Posterior vena cava (tissue), 2 donors: ENCODE data around the gene LCT. TPM values are rescaled to one million over a fixed set of nuclear protein-coding genes. Genes with fewer than 3 reads are reported as not detected.
"Not testable (repeated sequence)": the region's sequence is repeated elsewhere in the genome, so short reads cannot be mapped to it uniquely, and the experiment has no call there.

Source experiments
- DNase-seq: peaks from one replicate; pipeline ENCODE4 v3.0.0-alpha.2; 2020; ENCODE audit warnings: low spot score
- intact Hi-C, 2 donors: fragments of 100-400 bp; cut with DNase I; formaldehyde crosslinking; loops; one replicate each; pipeline versions ENCODE4 v1.14.1 to v1.14.2; 2022 to 2023
- total RNA-seq, 2 donors: library from RNA; stranded (reverse); fragmentation: NEBNext Ultra II Directional; extraction: Animal tissue kit (Norgen Biotek cat#: 25700); gene quantifications; one replicate each; pipeline ENCODE4 v1.2.1, GENCODE V29; 2021
- donor health status: DM: yes; HTN: yes; CAD: no.
- donor health status: DM: yes; HTN: yes; CAD: no.

LCT gene
- total RNA-seq, 2 donors from 2014 or later: 0.05 TPM; not detected in 1

DNA sequence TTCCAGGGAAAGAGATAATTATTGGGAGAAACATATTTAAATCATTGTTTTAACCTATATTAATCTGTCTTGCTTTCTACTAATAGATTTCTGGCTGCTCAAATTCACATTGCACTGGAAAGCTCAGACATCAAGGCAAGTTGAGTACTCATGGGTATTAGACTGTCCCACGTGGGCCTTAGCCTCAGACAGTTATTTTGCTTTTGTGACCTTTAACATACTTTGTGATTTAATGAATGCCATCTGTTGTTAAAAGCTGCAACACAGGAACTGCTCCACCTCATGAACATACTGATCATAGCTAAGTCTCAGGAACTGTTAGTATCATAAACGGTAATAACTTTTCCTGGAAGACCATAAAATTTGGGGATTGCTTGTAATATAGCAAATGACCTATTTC, 2.7 kb upstream of the LCT start:
- DNase-seq: no peak
- intact Hi-C loops: no loop called here

DNA sequence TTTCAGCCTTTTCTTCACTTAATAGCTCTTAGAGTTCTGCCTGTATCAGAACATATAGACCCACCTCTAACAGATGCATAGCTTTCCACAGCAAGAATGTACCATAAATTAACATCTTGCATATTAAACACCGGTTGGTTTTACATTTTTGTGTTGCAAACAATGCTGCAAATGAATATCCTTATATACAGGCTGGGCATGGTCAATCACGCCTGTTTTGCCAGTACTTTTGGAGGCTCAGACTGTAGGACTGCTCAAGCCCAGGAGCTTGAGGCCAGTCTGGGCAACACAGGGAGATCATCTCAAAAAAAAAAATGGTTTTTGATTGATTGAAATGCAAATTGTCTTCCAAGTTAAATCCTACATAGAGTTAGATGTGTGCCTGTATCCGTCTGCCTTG, 1.5 kb upstream of the LCT start:
- intact Hi-C loops: no loop called here
- DNase-seq: no peak

DNA sequence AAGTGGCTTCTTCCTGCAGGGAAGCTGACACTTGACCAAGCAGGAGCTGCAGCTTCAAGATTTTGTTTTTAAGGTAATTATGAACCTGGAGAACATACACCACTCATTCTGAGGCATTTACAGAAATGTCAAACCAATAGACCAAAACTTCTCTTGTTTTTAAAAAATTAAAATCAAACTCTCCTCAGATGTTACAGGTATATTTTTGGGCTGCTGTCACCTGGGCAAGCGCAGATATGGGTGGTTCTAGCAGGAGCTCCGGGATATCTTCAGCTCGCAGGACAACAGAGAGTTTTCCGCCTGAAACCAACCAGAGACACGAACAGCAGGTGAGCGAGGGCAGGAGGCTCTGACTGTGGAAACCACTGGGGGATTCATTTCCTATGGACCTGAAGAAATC, 4.1 kb downstream of the LCT start:
- DNase-seq: no peak
- intact Hi-C loops: no loop called here

DNA sequence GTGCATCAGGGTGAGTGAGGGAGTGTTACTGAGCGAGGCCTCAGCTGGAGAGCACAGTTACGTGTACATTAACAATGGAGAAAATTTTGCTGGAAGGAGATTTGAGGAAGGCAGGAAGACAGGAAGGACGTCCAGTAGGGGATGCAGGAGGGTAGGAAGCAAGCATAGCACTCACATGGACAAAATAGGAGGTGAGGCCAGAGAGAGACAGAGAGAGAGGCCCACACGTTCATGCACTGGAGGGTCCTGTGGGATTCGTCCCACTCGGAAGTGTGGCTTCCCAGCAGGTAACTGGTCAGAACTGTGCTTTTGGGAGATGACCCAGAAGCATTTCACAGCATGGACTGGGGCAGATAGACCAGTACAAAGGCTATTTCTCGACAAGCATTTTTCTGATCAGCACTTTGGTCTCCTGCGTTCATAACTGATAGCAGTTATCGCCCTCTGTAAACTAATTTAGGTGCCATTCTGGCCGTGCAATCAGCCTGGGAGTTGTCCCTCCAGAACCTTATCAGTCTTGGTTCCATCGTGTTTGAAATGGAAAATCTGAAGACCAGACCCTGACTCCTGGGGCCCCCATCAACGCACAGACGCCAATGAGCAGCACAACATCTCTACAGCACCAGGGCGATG, 5.7 kb downstream of the LCT start:
- intact Hi-C loops: no loop called here
- DNase-seq: no peak

DNA sequence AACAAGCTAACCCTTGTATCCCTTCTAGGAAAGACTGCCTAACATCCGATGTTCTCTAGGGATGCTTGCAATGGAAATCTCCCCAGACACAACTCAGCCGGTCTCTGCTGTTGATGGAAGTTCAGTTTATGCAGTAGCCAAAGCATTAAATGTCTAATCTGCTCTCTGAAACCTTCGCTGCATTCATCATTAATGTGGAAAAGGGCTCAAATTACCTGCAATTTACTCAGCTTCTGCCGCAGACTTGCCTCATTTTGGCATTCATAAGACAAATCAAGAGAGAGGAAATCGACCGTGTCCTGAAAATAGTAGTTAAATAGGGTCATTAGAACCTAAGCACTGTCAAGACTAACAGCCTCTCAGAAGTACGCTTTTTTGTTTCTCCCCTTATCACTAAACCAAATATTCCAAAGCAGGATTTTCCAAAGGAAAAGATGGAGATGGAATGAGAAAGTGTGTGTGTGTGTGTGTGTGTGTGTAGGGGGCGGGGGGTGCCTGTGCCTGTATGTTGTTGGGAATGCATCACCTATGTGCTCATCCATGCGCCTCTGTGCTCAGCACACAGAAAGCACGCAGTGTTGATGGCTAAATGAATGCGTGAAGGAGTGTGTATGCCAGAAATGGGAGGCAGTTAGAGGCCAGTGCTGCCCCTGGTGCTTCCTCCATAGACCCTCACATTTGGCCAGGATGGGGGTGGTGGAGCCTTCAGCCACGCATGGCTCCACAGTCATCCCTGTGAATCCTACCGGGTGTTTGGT, 7.4 kb downstream of the LCT start:
- DNase-seq: no peak
- intact Hi-C loops: no loop called here

DNA sequence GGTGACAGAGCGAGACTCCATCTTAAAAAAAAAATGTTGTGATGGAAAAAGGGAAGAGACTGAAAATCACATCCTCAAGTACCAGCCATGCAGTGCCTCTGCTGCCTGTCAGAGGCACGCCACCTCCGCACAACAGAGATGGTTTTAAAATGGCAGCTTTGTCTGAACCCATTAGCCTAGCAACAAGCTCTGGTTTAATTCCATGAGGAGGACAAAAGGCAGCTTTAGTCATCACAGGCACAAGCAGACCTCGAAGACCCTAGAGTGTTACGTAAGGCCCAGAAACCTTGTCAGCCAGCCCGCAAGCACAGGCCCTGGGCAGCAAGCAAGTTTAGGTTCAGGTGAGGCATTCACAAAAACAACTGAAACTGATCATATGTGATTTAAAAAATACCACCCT, 10.4 kb downstream of the LCT start:
- DNase-seq: no peak

DNA sequence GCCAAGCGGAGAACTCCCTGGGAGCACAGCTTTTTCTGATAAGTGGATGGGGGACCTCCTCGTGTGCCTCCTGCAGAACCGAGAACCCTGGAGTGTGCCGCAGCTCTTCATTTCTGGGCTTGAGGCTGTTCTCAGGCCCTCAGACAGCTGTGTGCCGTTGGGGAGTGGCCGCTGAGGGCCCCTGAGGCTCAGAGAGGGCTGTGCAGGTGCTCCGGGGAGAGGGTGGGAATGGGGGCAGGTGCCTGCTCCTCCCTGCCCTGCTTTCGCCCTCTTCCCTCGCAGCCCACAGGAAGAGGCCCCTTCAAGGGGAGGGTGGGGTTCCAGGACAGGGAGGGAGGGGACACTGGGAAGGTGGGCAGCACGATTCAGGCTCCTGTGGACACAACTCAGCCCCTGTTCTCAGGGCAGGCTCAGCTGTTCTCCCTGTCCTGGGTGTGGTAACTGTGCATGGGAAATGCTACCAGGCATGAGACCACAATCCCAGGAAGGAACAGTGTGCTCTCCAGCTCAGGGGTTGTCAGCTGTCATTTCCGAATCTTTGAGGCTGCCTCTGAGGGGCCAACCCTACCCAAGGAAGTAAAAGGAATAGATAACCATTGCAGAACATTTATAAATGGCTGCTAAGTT, 11.3 kb downstream of the LCT start:
- intact Hi-C loops: no loop called here
- DNase-seq: no peak

More for the DNA sequence above, 10.4 kb downstream of the LCT start:
- intact Hi-C loops: no loop called here

DNA sequence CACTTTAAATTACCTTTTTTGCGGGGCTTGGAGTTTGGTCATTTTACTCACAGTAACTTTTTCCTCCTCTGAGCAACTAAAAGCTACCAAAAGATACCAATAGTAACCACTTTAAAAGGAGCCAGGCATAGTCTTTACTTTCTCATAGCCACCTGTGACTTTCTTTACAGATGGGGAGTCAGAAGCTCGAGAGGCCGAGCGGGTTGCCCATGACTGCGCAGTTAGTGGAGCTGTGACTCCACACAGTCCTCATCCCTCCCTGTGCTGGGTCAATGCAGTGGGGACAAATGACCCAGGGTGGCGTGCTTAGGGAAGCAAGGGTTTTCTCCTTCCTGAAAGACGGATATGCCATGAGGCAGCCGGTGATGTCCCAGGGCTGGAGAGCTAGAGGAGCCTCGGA, 11.9 kb downstream of the LCT start:
- intact Hi-C loops: no loop called here
- no peak for DNase-seq

DNA sequence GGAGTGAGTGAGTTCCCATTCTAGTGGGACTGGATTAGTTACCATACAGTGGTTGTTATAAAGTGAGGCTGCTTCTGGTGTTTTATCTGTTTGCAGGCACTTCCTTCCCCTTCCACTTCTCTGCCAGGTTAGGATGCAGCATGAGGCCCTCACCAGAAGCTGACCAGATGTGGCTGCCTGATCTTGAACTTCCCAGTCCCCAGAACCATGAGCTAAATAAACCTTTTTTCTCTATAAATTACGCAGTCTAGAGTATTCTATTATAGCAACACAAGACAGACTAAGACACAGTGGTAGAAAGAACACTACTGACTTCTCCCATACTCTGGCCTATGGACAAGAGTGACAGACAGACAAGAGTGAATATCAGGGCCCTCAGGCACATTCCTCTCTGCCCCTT, 14.1 kb downstream of the LCT start:
- intact Hi-C loops: no loop called here
- no peak for DNase-seq

DNA sequence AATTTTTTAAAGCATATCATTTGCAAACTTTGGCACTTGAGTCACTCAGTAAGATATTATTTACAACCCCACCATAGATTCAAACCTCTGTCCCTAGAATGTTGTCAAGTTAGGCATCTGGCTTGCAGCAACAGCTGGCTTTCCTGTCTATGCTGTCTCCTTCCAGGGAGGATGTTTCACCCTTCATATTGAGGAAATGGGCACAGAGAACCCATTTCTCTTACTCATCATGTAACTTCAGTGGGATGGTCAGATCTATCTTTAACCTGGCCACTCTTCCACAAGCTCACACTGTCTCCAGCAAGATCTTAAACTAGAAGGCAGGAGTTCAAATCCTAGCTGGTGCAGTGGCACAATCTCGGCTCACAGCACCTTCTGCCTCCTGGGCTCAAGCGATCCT, 15.8 kb downstream of the LCT start:
- no peak for DNase-seq
- intact Hi-C loops: no loop called here

DNA sequence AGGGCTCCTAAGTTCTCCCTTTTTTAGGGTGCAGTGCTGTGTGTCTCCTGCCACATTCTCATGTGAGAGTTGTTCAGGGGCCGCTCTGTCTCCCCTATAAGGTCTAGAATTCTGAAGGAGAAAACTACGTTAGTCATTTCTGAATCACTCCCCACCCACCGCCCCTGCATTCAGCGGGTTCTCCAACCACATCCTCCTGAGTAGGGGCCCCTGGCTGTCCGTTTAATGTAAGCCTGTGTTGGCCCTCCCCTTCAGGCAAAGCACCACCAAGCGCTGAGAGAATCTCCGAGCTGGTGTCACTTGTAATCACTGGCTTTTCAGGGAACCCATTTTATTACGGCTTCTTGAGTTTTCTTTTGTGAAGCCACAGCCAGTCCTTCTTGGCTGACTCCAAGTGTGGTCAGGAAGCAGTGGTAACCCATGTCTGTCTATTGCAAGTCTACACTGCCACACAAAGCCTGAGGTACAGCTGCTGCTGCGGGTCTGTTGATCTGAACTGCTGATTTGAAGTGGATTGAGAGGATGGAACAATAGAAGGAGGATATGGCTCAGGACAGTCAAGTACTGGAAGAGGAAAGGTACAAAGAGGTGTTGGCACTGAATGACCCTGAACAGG, 16.9 kb downstream of the LCT start:
- DNase-seq: no peak
- intact Hi-C loops: no loop called here

DNA sequence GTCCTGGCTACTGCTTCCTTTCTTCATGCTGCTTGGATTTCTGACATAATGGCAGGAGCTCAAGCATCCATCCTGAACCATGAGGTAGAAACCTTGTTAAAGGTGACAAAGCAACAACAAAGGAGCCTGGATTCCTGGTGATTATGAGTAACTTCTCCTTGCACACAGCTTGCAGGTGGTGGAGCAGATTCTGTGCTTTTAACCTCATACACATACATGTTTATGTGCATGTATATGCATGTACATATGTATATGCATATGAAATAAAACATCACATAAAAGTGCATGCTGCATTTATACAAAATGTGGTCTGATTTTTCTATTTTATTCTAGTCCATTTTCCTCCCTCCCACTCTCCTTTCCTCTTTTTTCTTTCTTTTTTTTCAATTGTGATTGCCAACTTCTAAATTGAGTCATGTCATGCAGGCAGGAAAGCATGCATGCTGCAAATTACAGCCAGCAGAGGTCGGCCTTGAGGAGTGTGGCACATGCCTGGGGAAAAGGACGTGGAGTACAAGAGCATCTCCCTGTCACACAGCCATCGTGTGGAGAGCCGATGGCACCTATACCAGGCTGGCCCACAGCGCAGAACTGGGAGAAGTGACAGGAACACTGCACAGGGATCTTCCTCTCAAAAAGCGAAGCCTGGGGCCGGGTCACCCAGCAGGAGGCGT, 17.9 kb downstream of the LCT start:
- DNase-seq: no peak
- intact Hi-C loops: loop anchor here in 1 of 2 donors (5.0 kb wide), 1 partner anchor 1283 kb away; no protein-coding TSS in a partner anchor

DNA sequence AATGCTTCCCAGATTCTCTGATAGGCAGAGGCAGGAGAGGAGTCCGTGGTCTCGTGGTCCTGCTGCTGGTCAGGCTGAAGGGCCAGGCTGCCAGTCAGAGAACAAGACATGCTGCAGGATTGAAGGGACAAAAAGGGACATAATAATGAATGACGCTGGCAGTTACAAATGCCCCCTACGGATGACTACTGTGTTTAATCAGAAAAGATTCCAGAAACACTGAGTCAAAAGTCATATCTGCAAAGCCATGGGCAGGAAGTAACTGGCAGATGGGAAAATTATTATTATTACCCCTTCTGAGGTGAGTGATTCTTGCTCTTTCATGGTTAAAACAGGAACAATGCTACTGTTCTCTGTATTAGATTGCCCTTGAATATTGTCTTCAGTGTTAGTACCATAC, 19.0 kb downstream of the LCT start:
- intact Hi-C loops: loop anchor here in 1 of 2 donors (5.0 kb wide), 1 partner anchor 1284 kb away; no protein-coding TSS in a partner anchor
- DNase-seq: no peak

DNA sequence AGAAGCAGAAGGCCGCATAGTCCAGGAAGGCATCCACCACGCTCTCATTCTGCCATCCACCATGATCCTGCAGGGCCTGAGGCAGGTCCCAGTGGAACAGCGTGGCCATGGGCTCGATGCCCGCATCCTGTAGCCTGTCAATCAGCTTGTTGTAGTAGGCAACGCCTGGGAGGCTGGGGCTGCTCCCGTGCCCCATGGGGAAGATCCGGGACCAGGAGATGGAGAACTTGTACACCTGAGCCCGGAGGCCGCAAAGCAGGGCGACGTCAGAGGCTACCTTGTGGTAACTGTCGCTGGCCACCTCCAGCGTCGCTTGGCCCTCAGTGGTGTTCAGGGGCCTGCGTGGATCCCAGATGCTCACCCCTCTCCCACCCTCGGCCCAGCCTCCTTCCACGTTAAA, 19.5 kb downstream of the LCT start:
- no peak for DNase-seq
- intact Hi-C loops: loop anchor here in 1 of 2 donors (5.0 kb wide), 1 partner anchor 1285 kb away; no protein-coding TSS in a partner anchor

DNA sequence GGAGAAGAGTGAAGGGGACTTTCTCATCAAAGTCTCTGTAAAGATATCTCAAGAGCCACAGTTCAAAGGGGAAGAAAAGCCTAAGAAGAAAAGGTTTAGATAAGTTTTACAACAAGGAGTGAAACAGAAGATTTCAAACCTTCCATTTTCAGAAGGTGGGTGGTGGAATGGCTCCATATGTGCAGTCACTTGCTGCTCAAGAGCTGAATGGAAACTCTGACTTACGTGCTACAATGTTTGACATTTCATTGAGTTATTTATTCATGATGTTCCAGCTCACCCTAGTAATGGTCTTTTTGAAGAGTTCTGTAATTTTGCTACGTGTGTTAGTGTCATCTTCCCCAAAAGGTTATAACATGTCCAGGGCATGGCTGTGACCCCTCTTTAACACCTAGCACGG, 21.7 kb downstream of the LCT start:
- no peak for DNase-seq
- intact Hi-C loops: loop anchor here in 1 of 2 donors (5.0 kb wide), 1 partner anchor 1287 kb away; no protein-coding TSS in a partner anchor

DNA sequence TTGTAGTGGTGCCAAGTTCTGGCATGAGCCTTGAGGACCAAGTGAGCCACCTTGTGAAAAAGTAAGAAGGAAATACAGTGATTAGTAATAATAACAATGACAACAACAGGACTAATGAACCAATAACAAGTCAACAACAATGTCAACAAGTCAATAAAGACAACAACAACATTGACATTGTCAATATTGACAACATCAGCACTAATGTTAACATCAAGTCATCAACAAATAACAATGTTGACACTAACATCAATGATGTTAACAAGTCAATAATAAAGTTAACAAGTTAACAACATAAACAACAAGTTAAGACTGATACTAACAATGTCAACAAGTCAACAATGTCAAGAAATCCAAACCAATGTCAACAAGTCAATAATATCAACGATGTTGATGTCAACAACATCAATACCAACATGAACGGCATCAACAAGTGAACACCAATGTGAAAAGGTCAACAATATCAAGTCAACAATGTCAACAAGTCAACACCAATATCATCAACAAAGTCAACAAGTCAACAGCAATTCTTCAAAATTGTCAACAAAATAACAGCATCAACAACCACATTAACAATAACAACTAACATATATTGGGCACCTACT, 24.0 kb downstream of the LCT start:
- DNase-seq: no peak
- intact Hi-C loops: no loop called here

DNA sequence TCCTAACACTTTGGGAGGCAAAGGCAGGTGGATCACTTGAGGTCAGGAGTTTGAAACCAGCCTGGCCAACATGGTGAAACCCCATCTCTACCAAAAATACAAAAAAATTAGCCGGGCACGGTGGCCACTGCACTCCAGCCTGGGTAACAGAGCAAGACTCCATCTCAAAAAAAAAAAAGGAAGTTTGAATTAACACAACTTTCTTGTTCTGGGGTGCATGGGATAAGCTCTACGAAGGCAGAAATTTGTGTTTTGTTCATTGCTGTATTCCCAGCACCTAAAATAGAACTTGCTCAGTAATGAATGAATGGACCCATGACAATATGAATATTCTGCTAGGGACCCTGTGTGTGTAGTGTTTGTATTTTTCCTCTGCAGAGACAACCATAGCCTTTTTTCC, 29.1 kb downstream of the LCT start:
- DNase-seq, intact Hi-C loops: not testable (repeated sequence)

DNA sequence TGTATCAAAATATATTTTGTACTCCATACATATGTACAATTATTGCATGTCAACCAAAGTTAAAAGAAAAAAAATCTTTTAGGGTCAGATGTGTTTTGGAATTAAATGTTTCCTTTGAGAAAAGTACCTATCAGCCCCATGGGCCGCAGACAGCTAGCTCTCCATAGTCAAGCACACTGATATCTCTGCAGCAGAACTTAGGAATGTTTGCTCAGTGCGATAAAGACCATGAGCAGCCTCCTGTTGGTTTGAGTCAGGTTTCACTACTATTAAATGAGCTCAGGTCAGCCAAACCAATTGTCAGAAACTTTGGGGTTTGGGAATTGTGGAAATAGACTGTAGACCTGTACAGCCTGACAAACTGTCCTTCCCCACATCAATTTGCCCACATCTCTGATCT, 33.7 kb downstream of the LCT start:
- intact Hi-C loops: no loop called here
- DNase-seq: no peak

DNA sequence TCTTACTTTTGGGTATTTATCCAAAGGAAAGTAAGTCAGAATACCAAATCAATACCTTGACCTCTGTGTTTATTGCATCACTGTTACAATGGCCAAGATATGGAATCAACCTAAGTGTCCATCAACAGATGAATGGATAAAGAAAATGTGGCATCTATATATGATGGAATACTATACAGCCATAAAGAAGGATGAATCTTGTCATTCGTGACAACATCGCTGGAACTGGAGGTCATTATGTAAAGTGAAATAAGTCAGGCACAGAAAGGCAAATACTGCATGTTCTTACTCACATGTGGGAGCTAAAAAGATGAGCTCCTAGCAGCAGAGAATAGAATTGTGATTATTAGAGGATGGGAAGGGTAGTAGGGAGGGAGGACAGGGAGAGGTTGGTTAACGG, 34.6 kb downstream of the LCT start:
- intact Hi-C loops: no loop called here
- no peak for DNase-seq
